GM19468 (cell line): Measurements from ENCODE around the gene CAPRIN1.

Source experiments
- ATAC-seq: cut with Tn5 transposase; IDR thresholded peaks from one replicate; pipeline ENCODE4 v1.9.1; 2021; ENCODE audit warnings: mild to moderate bottlenecking, moderate library complexity, moderate number of reproducible peaks; ENCODE audit not compliant: unreplicated experiment; ENCODE audit errors: extremely low read depth

Gene CAPRIN1

DNA sequence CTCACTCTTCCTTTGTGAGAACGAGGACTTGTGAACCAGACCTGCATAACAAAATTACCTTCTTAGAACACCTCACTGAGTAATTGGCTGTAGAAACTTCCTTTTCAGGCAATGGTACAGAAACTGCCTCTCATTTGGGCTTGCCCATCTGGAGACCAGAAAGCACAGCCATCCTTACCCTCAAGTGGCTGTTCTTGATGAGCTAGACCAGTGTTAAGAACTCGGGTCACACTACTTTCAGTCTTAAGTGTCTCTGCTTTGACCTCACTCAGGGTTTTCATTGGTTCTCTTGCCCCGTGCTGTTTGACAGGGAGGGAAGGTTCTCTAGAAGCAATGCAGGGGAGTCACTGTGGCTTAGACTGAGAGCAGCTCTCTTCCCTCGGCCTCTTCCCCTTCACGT is 83.2 kb downstream of the CAPRIN1 start:
- no peak for ATAC-seq

DNA sequence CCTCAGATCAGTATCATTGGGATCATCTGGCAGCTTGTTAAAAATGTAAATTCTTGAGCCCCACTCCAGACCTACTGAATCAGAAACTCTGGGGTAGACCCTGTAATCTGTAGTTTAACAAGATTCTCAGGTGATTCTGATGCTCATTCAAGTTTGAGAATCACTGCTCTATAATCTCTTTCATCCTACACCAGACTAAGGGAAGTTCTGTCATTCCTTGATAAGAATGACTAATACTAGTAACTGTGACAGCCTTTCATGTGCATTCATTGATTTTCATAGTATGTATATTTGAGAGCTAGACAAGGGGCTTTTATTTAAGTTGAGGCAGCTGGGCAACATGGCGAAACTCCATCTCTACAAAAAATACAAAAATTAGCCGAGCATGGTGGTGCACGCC is 83.9 kb downstream of the CAPRIN1 start:
- no peak for ATAC-seq

DNA sequence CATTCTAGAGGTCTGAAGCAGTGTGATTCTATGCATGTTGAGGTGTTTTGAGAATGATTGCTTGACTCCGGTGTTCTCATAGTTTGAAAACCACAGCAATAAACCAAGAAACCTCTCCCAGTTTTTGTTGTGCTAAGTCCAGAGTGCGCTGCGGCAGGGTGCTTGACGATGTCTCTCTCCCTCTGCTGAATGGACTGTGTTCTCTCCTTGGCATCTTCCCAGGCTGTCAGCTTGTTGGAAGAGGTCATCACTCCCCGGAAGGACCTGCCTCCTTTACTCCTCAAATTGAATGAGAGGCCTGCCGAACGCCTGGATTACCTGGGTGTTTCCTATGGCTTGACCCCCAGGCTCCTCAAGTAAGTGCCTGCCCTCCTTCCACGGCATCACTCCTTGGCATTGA is 84.9 kb downstream of the CAPRIN1 start:
- no peak for ATAC-seq

DNA sequence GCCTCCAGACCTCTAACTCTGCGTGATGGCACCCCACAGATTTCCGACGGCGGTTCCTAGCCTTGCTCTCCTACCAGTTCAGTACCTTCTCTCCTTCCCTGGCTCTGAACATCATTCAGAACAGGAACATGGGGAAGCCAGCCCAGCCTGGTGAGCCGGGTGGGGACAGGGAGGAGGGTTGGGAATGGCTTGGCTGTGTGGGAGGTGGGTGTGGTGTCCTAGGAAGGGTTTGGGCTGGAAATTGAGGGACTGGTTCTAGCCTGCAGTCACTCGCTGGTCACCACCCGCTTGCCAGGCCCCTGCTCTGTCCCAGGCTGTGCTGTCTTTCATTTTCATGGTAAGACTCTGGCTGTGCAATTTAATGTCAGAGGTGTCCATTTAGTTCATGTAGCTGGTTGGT is 87.8 kb downstream of the CAPRIN1 start:
- ATAC-seq: no peak

DNA sequence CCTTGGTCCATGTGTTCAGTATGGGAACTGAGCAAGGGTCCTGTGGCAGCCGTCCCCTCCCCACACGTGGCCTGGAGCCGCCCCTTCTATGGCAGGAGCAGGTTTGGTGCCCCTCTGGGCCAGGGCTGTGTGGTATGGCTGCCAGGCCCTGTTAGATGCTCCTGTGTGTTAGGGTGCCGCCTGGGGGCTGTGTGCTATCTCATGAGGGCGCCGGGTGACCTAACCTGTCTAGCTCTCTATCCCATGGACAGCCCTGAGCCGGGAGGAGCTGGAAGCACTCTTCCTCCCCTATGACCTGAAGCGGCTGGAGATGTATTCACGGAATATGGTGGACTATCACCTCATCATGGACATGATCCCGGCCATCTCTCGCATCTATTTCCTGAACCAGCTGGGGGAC is 88.6 kb downstream of the CAPRIN1 start:
- no peak for ATAC-seq

DNA sequence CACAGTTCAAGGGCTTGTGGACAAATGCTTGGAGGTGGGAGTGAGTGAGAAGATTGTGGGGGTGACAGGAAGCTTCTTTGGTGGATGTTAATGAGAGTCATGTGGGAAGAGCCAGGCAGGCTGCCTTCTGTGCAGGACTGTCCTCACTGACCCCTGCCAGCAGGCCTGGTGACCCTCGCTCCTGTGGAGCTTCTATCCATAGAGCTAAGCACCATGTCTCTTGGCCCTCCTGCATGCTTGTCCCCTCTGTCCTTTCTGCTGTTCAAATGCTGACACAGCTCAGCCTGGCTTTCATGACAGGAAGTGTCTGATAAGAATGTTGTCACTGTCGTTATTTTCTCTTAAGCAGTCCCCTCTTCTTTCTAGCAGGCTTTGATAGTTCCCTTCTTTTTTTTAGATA is 91.5 kb downstream of the CAPRIN1 start:
- ATAC-seq: no peak

DNA sequence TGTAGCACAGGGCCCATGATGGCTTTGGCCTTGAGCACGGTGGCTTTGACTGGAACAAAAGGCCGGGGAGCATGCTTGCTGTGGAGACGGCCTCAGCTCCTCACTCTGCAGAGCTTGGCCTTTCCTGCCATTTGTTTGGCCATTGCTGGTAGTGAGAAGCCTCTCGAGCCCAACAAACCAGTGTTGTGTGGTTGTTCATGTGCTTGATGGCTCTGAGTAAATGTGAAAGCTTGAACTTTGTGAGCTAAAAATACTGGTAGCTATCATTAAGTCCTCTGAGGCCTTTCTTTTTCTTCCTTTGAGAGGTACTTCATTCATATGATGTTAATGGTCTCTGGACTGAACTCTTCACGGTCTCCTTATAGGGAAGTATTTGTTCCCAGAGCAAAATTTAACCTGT is 93.5 kb downstream of the CAPRIN1 start:
- no peak for ATAC-seq

DNA sequence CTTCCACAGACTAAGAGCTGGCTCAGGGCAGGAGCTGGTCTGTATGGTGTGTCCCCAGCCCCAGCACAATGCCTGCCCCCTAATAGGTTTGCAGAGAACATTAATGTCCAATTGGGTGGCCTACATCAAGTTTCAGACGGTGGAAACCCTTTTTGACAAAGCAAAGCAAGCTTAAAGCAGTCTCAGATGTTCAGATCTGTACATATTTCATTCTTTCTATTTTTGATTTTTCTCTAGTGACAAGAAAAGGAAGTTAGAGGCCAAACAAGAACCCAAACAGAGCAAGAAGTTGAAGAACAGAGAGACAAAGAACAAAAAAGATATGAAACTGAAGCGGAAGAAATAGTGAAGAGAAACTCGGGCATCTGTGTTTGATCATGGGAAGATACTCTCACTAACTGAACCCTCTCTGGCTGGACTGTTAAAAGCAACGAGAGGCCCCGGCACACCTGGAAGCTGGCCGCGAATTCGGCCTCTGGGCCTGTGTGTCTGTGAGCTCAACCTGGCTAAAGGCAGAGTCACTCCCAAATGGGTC is 94.4 kb downstream of the CAPRIN1 start:
- no peak for ATAC-seq

DNA sequence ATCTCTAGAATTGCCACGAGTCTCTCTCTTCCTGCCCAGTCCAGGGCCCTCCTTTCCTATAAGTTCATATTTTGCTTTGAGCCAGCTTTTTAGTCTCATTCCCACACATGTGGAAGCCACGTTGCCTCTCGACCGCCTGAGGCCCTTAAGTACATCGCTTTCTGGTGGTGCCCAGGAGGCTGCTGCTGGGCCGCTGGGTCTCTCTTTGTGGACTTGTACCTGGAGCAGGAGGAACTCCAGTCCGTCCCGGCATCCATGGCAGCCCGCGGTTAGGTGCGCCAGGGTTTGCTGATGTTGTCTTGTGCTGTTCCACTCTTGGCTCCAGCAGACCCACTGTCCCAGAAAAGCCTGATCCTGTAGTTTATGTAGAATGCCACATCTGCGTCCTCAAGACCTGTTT is 94.9 kb downstream of the CAPRIN1 start:
- ATAC-seq: no peak

DNA sequence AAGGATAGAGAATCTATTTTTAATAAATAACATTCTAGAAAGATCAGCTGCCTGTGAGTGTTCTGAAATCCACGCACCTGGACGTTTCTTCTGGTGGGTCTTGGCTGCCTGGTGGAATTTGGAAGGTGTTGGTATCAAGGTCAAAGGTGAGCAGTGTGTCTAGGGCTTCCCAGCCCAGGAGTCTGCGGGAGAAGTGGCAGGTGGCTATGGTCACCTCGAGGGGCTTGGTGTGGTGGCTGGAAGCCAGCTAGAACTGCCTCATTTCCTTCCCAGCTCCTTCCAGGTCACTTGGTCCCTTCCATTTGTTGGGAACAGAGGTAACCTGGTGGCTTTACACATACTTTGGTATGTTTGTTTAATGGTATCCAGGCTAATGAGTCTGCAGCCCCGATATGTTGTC is 95.3 kb downstream of the CAPRIN1 start:
- ATAC-seq: no peak

DNA sequence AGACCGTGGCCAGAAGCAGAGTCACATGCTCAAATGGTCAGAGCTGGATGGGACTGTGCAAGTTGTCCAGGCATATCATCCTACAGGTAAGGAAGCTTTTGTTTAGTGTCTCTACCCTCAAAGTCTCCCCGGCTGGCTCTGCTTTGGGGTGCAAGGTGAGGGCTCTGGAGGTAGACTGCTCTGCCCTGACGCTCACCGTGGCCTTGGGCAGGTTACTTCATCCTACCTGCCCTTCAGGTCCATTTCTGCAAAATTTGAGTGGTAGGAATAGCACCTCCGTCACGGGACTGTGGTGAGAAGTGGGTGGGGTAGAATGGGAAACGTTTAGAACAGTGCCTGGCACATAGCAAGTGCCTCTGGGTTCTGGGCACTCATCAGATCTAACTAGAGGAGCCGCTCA is 96.0 kb downstream of the CAPRIN1 start:
- no peak for ATAC-seq

DNA sequence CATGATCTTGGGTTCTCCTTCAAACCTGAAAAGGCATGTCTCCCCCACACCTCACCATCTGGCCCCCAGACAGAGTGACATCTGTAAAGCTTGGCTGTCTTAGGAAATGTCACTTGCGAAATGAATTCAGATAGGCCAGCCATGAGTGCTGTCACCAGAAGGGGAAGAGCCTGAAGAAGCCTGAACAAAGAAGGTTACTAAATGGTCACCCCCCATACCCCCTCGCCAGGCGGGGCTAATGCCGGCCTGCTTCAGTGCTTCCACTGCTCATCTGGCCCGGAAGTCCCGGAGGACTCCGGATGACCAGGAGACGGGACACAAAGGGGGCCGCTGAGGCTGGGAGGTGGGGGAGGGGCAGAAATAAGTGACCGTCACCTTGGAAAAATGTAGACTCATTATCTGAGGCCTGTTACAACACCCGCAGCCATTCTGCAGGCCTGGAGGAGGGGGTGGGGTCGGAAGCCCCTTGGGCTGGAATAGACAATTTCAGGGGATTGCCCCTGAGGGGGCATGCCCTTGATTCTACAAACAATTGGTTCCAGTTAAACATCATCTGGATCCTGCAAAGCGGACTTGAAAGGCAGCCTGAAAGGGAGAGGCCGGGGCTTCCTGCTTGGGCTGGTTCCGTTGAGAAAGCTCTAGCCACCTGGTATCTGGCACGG is 97.1 kb downstream of the CAPRIN1 start:
- no peak for ATAC-seq

DNA sequence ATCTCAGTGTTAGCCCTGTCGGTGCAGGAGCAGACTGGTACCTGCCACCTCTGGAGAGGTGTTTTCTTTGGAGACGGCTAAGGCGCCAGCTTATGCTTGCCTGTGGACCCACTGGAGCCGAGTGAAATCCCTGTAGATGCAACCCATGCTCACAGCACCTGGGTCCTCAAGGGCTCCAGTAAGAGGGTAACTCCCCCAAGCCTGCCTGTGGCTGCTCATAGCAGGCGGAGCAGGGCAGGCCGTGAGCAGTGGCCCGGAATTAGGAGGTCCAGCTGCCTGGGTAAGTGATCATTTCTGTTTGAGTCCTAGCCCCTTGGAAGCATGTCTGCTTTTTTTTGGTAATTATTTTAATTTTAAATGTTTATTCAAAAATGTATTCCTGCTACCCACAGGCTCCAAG is 97.7 kb downstream of the CAPRIN1 start:
- no peak for ATAC-seq

DNA sequence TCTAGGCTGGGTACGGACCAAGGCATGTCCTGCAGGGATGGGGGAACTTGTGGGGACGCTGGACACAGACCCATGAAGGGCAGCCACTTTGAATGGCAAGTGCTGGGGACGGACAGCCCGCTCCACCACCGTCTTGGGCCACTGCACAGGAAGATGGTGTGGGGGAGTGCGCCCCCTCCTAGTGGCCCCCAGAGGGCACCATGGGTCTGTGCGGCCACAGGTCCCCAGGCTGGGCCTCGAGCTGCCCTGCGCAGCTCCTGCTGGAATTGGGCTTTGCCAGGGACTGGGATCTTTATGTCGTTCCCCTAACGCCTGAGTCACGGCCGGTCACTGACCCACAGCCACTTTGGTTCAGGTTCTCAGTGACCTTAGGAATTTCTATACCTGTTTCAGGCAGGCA is 98.3 kb downstream of the CAPRIN1 start:
- no peak for ATAC-seq

DNA sequence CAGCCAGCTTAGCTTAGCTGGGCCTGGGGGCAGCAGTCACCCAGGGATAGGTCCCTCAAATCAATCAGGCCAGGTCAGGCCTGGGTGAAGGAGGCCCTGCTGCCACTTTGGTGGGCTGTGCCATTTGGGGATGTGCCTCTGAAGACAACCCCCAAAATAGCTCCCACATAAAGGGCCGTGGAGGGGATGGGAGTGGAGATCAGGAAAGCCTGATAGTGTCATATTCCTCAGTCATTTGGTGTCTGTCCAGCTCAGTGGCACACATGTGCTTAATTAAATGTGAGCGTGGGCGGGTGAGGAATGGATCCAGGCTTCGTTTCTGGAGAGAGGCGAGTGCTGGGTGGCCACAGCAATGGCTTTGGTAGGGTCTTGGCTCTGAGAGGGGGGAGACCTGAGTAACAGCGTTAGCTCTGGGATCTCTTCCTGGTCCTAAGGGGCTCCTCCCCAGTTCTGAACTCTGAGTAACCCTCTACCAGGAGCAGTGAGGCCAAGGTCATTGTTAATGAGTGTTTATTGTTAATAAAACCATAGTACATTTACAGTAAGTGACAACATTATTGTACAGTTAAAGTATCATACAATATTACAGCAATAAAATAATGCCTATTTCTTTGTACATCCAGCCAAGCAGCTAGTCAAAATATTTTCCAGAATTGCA is 99.1 kb downstream of the CAPRIN1 start:
- no peak for ATAC-seq
